Measurements from ENCODE around the gene PIGZ. TPM values are rescaled to one million over a fixed set of nuclear protein-coding genes. Genes with fewer than 3 reads are reported as not detected.

Gene PIGZ
- total and polyA plus RNA-seq, 9 of the 15 experiments (the other 6 are each of a cell fraction or from before 2014, with no cell fraction given), result 0.15 to 1.8 (median 0.76) TPM

DNA sequence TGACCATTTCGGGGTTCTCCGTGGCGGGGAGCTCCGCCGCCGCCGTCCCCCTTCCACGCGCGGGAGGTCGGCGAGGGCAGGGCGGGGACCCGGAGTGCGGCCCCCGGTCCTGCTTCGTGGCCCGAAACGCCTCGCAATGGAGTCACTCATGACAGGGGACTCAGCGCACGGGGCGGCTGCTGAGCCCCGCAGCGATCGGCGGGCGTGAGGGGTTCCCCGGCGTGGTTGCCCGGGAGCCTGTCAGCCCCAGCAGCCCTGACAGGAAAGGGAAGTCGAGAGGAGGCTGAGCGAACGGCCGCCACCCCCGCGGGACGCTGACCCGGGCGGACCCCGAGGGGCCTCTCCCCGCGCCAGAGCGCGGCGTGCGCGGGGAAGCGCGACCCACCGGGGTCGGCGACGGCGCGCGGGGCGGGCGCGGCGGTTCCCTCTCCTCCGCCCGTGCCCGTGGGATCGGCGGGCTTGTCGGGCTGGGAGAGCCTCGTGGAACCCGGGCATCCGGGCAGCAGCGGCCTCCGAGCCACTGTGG, 564 bp upstream of the PIGZ start (continued):
- TF ChIP-seq JUNB (CRISPR knock-in tag; conservative IDR thresholded peaks at IDR 0.05), result 0 out of 2 replicates have a peak, but pooled peaks have one; percentile 24
- TF ChIP-seq, protein P1, sequence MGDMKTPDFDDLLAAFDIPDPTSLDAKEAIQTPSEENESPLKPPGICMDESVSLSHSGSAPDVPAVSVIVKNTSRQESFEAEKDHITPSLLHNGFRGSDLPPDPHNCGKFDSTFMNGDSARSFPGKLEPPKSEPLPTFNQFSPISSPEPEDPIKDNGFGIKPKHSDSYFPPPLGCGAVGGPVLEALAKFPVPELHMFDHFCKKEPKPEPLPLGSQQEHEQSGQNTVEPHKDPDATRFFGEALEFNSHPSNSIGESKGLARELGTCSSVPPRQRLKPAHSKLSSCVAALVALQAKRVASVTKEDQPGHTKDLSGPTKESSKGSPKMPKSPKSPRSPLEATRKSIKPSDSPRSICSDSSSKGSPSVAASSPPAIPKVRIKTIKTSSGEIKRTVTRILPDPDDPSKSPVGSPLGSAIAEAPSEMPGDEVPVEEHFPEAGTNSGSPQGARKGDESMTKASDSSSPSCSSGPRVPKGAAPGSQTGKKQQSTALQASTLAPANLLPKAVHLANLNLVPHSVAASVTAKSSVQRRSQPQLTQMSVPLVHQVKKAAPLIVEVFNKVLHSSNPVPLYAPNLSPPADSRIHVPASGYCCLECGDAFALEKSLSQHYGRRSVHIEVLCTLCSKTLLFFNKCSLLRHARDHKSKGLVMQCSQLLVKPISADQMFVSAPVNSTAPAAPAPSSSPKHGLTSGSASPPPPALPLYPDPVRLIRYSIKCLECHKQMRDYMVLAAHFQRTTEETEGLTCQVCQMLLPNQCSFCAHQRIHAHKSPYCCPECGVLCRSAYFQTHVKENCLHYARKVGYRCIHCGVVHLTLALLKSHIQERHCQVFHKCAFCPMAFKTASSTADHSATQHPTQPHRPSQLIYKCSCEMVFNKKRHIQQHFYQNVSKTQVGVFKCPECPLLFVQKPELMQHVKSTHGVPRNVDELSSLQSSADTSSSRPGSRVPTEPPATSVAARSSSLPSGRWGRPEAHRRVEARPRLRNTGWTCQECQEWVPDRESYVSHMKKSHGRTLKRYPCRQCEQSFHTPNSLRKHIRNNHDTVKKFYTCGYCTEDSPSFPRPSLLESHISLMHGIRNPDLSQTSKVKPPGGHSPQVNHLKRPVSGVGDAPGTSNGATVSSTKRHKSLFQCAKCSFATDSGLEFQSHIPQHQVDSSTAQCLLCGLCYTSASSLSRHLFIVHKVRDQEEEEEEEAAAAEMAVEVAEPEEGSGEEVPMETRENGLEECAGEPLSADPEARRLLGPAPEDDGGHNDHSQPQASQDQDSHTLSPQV (IDR thresholded peaks at IDR 0.05), result peak; percentile 94
- no peak for TF ChIP-seq JUND (IDR thresholded peaks at IDR 0.05; ENCODE audit: borderline replicate concordance, low read depth, low read length)
- TF ChIP-seq JUND (tag; IDR thresholded peaks at IDR 0.05; ENCODE audit: borderline replicate concordance, low read depth, low read length), result no peak
- 0 out of 2 replicates have a peak, but pooled peaks have one; percentile 47 for TF ChIP-seq TCFL5 (CRISPR knock-in tag; conservative IDR thresholded peaks at IDR 0.05)
- TF ChIP-seq ZNF217 (CRISPR knock-in tag; IDR thresholded peaks at IDR 0.05), result no peak
- TF ChIP-seq, protein P2, sequence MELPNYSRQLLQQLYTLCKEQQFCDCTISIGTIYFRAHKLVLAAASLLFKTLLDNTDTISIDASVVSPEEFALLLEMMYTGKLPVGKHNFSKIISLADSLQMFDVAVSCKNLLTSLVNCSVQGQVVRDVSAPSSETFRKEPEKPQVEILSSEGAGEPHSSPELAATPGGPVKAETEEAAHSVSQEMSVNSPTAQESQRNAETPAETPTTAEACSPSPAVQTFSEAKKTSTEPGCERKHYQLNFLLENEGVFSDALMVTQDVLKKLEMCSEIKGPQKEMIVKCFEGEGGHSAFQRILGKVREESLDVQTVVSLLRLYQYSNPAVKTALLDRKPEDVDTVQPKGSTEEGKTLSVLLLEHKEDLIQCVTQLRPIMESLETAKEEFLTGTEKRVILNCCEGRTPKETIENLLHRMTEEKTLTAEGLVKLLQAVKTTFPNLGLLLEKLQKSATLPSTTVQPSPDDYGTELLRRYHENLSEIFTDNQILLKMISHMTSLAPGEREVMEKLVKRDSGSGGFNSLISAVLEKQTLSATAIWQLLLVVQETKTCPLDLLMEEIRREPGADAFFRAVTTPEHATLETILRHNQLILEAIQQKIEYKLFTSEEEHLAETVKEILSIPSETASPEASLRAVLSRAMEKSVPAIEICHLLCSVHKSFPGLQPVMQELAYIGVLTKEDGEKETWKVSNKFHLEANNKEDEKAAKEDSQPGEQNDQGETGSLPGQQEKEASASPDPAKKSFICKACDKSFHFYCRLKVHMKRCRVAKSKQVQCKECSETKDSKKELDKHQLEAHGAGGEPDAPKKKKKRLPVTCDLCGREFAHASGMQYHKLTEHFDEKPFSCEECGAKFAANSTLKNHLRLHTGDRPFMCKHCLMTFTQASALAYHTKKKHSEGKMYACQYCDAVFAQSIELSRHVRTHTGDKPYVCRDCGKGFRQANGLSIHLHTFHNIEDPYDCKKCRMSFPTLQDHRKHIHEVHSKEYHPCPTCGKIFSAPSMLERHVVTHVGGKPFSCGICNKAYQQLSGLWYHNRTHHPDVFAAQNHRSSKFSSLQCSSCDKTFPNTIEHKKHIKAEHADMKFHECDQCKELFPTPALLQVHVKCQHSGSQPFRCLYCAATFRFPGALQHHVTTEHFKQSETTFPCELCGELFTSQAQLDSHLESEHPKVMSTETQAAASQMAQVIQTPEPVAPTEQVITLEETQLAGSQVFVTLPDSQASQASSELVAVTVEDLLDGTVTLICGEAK (IDR thresholded peaks at IDR 0.05), result 0 out of 2 replicates have a peak, but pooled peaks have one; percentile 33
- TF ChIP-seq, protein P2 (CRISPR knock-in tag; IDR thresholded peaks at IDR 0.05), result no peak
- TF ChIP-seq, protein P3, sequence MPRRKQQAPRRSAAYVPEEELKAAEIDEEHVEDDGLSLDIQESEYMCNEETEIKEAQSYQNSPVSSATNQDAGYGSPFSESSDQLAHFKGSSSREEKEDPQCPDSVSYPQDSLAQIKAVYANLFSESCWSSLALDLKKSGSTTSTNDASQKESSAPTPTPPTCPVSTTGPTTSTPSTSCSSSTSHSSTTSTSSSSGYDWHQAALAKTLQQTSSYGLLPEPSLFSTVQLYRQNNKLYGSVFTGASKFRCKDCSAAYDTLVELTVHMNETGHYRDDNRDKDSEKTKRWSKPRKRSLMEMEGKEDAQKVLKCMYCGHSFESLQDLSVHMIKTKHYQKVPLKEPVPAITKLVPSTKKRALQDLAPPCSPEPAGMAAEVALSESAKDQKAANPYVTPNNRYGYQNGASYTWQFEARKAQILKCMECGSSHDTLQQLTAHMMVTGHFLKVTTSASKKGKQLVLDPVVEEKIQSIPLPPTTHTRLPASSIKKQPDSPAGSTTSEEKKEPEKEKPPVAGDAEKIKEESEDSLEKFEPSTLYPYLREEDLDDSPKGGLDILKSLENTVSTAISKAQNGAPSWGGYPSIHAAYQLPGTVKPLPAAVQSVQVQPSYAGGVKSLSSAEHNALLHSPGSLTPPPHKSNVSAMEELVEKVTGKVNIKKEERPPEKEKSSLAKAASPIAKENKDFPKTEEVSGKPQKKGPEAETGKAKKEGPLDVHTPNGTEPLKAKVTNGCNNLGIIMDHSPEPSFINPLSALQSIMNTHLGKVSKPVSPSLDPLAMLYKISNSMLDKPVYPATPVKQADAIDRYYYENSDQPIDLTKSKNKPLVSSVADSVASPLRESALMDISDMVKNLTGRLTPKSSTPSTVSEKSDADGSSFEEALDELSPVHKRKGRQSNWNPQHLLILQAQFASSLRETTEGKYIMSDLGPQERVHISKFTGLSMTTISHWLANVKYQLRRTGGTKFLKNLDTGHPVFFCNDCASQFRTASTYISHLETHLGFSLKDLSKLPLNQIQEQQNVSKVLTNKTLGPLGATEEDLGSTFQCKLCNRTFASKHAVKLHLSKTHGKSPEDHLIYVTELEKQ (CRISPR knock-in tag; IDR thresholded peaks at IDR 0.05), result peak; percentile 75; the same call in 1 of the 2 replicates
- TF ChIP-seq MCM7 (IDR thresholded peaks at IDR 0.05), result no peak
- TF ChIP-seq CHD2 (IDR thresholded peaks at IDR 0.05; ENCODE audit: low read depth, low read length), result peak; percentile 14; the same call in 1 of the 2 replicates
